ENCODE data around the gene NOTO. TPM values are rescaled to one million over a fixed set of nuclear protein-coding genes. Genes with fewer than 3 reads are reported as not detected.
A peak's percentile ranks its signal among the peaks of the same experiment; 100 is the strongest.

NOTO gene
- total RNA-seq, 5 donors from 2014 or later (not counting 1 experiment from before 2014, with no cell fraction given): not detected

- H3K27ac Mint-ChIP-seq: no peak overlapping the region
- H3K4me3 Mint-ChIP-seq: no peak overlapping the region
- WGBS (ENCODE audit: insufficient coverage): 94% methylated on average over 2 of the region's 3 CpGs
- ChIA-PET CTCF (interaction anchor here (0.7 kb wide), 2 partner anchors 89 to 99 kb away, joined by 3 to 4 read pairs; no protein-coding TSS in a partner anchor), POLR2A (no interaction called here)
- H3K9me3 Mint-ChIP-seq: no peaks in the 10 kb centered on the region
- no peaks in the 10 kb centered on the region for H3K36me3 ChIP-seq (ENCODE audit: control insufficient read depth in 2 of 2, extremely low read depth in 1 of 2, insufficient read depth in 1 of 2, low read length in 1 of 2)
- peaks cover 11 to 14% (median 13%) of the 10 kb centered on the region in 3 donors for H3K4me1 Mint-ChIP-seq
- H3K27me3 ChIP-seq (replicated peaks in 1 of 2; ENCODE audit: control insufficient read depth in 2 of 2, extremely low read depth in 1 of 2, insufficient read depth in 2 of 2, low read length in 1 of 2): peaks cover 5 to 40% of the 10 kb centered on the region in 2 experiments
- no peak overlapping the region for H3K27ac ChIP-seq (ENCODE audit: low read length)
- no peak for ATAC-seq (replicated peaks in 1 of 4)
- no peak overlapping the region for H3K4me3 ChIP-seq (ENCODE audit: control insufficient read depth in 1 of 2, extremely low read depth in 1 of 2, low read length in 1 of 2)
- peaks cover 29 to 41% of the 10 kb centered on the region in 2 donors for H3K27me3 Mint-ChIP-seq
- H3K9me3 ChIP-seq: no peaks in the 10 kb centered on the region
- H3K4me1 ChIP-seq (ENCODE audit: control insufficient read depth in 1 of 2, extremely low read depth in 1 of 2, insufficient read depth in 2 of 2, low read length in 2 of 2): peaks cover 2 to 15% of the 10 kb centered on the region in 2 experiments
- no peak for DNase-seq
- H3K36me3 Mint-ChIP-seq: no peaks in the 10 kb centered on the region
Measured at GRCh38 chr2:73208258-73208657, 5.9 kb downstream of the NOTO start.

GRCh38 chr2:73210019-73210418, 7.6 kb downstream of the NOTO start:
- peaks cover 5 to 25% of the 10 kb centered on the region in 2 experiments for H3K4me1 ChIP-seq (ENCODE audit: control insufficient read depth in 1 of 2, extremely low read depth in 1 of 2, insufficient read depth in 2 of 2, low read length in 2 of 2)
- no peak overlapping the region for H3K4me3 ChIP-seq (ENCODE audit: control insufficient read depth in 1 of 2, extremely low read depth in 1 of 2, low read length in 1 of 2)
- Mint-ChIP-seq H3K27ac (no peak overlapping the region), H3K27me3 (peaks cover 17 to 27% of the 10 kb centered on the region in 2 donors), H3K4me1 (peaks cover 25 to 28% (median 25%) of the 10 kb centered on the region in 3 donors), H3K4me3 (no peak overlapping the region), H3K36me3 (no peaks in the 10 kb centered on the region), H3K9me3 (no peaks in the 10 kb centered on the region)
- H3K36me3 ChIP-seq (ENCODE audit: control insufficient read depth in 2 of 2, extremely low read depth in 1 of 2, insufficient read depth in 1 of 2, low read length in 1 of 2): no peaks in the 10 kb centered on the region
- 92% methylated on average over 3 of the region's 4 CpGs for WGBS (ENCODE audit: insufficient coverage)
- ATAC-seq (replicated peaks in 1 of 4): no peak
- H3K27me3 ChIP-seq (replicated peaks in 1 of 2; ENCODE audit: control insufficient read depth in 2 of 2, extremely low read depth in 1 of 2, insufficient read depth in 2 of 2, low read length in 1 of 2): peaks cover 0 to 24% of the 10 kb centered on the region in 2 experiments
- ChIA-PET POLR2A (interaction anchor here in 1 of 2 donors (0.6 kb wide), 1 partner anchor 350 kb away, joined by 9 read pairs; no protein-coding TSS in a partner anchor), CTCF (interaction anchor here (0.5 to 1.2 kb wide), 2 partner anchors 92 to 125 kb away, joined by 3 to 5 read pairs; no protein-coding TSS in a partner anchor)
- no peak for DNase-seq
- H3K9me3 ChIP-seq: no peaks in the 10 kb centered on the region
- no peak overlapping the region for H3K27ac ChIP-seq (ENCODE audit: low read length)

GRCh38 chr2:73210696-73211095, 8.3 kb downstream of the NOTO start:
- CTCF ChIA-PET: interaction anchor here (0.6 to 1.2 kb wide), 5 partner anchors 23 to 1729 kb away, joined by 4 to 6 read pairs (median 5); partner anchors contain the start of genes CCT7 (in 1 of the 2) and PRADC1 (in 1 of the 2)
- no peak overlapping the region for H3K27ac ChIP-seq (ENCODE audit: low read length)
- DNase-seq (no peak), ATAC-seq (replicated peaks in 1 of 4) (no peak)
- peaks cover 5 to 25% of the 10 kb centered on the region in 2 experiments for H3K4me1 ChIP-seq (ENCODE audit: control insufficient read depth in 1 of 2, extremely low read depth in 1 of 2, insufficient read depth in 2 of 2, low read length in 2 of 2)
- H3K27me3 ChIP-seq (replicated peaks in 1 of 2; ENCODE audit: control insufficient read depth in 2 of 2, extremely low read depth in 1 of 2, insufficient read depth in 2 of 2, low read length in 1 of 2): peaks cover 0 to 17% of the 10 kb centered on the region in 2 experiments
- no peak overlapping the region for H3K4me3 ChIP-seq (ENCODE audit: control insufficient read depth in 1 of 2, extremely low read depth in 1 of 2, low read length in 1 of 2)
- Mint-ChIP-seq H3K4me1 (peaks cover 32 to 35% (median 32%) of the 10 kb centered on the region in 3 donors), H3K27ac (no peak overlapping the region), H3K36me3 (no peaks in the 10 kb centered on the region), H3K9me3 (no peaks in the 10 kb centered on the region), H3K4me3 (no peak overlapping the region), H3K27me3 (peaks cover 15 to 25% of the 10 kb centered on the region in 2 donors)
- POLR2A ChIA-PET: no interaction called here
- H3K9me3 ChIP-seq: no peaks in the 10 kb centered on the region
- 86% methylated on average over 5 of the region's 6 CpGs for WGBS (ENCODE audit: insufficient coverage)
- H3K36me3 ChIP-seq (ENCODE audit: control insufficient read depth in 2 of 2, extremely low read depth in 1 of 2, insufficient read depth in 1 of 2, low read length in 1 of 2): no peaks in the 10 kb centered on the region

DNA sequence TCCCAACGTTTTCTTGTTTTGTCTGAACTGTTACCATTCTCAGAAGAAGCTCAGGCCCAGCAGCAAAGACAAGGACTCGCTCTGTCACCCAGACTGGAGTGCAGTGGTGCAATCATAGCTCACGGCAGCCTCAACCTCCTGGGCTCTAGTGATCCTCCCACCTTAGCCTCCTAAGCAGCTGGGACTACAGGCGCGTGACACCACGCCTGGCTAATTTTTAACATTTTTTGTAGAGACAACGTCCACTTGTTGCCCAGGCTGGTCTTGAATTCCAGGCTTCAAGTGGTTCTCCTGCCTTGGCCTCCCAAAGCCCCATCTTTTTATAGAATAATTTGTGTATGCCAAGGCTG, 9.7 kb downstream of the NOTO start:
- 71% methylated on average over 7 of the region's 7 CpGs for WGBS (ENCODE audit: insufficient coverage)
- H3K4me3 Mint-ChIP-seq: peak overlapping the region in 1 of 3 donors; percentile 79
- ATAC-seq (replicated peaks in 1 of 4): no peak
- Histone ChIP-seq H3K9me3 (no peaks in the 10 kb centered on the region), H3K4me3 (ENCODE audit: control insufficient read depth in 1 of 2, extremely low read depth in 1 of 2, low read length in 1 of 2) (no peak overlapping the region), H3K27ac (ENCODE audit: low read length) (no peak overlapping the region), H3K4me1 (ENCODE audit: control insufficient read depth in 1 of 2, extremely low read depth in 1 of 2, insufficient read depth in 2 of 2, low read length in 2 of 2) (peaks cover 5 to 25% of the 10 kb centered on the region in 2 experiments), H3K27me3 (replicated peaks in 1 of 2; ENCODE audit: control insufficient read depth in 2 of 2, extremely low read depth in 1 of 2, insufficient read depth in 2 of 2, low read length in 1 of 2) (peaks cover 0 to 10% of the 10 kb centered on the region in 2 experiments), H3K36me3 (ENCODE audit: control insufficient read depth in 2 of 2, extremely low read depth in 1 of 2, insufficient read depth in 1 of 2, low read length in 1 of 2) (no peaks in the 10 kb centered on the region)
- ChIA-PET CTCF (interaction anchor here (0.7 to 2.6 kb wide), 17 partner anchors 10 to 220 kb away, joined by 3 to 35 read pairs (median 7); partner anchors contain the start of genes EGR4 (in 2 of the 2), ALMS1 (in 1 of the 2), CCT7 (in 1 of the 2) and PRADC1 (in 1 of the 2)), POLR2A (interaction anchor here in 1 of 2 donors (0.5 kb wide), 1 partner anchor 98 kb away, joined by 4 read pairs; no protein-coding TSS in a partner anchor)
- no peak for DNase-seq
- H3K27me3 Mint-ChIP-seq: peaks cover 9 to 18% of the 10 kb centered on the region in 2 donors
- peaks cover 35 to 41% (median 36%) of the 10 kb centered on the region in 3 donors for H3K4me1 Mint-ChIP-seq
- H3K9me3 Mint-ChIP-seq: no peaks in the 10 kb centered on the region
- H3K27ac Mint-ChIP-seq: no peak overlapping the region
- H3K36me3 Mint-ChIP-seq: no peaks in the 10 kb centered on the region

- ATAC-seq (replicated peaks in 1 of 4) (peak; percentile 62 to 73 (median 66)), DNase-seq (peak; percentile 30 to 86 (median 63))
- H3K36me3 Mint-ChIP-seq: no peaks in the 10 kb centered on the region
- peaks cover 7 to 13% of the 10 kb centered on the region in 2 donors for H3K27me3 Mint-ChIP-seq
- CTCF ChIA-PET: interaction anchor here (0.6 to 2.6 kb wide), 19 partner anchors 11 to 221 kb away, joined by 3 to 35 read pairs (median 7); partner anchors contain the start of genes EGR4 (in 2 of the 2), ALMS1 (in 1 of the 2), CCT7 (in 1 of the 2) and PRADC1 (in 1 of the 2)
- H3K4me3 Mint-ChIP-seq: peak overlapping the region; percentile 49 to 79 (median 53)
- H3K36me3 ChIP-seq (ENCODE audit: control insufficient read depth in 2 of 2, extremely low read depth in 1 of 2, insufficient read depth in 1 of 2, low read length in 1 of 2): no peaks in the 10 kb centered on the region
- H3K27me3 ChIP-seq (replicated peaks in 1 of 2; ENCODE audit: control insufficient read depth in 2 of 2, extremely low read depth in 1 of 2, insufficient read depth in 2 of 2, low read length in 1 of 2): peaks cover 0 to 6% of the 10 kb centered on the region in 2 experiments
- POLR2A ChIA-PET: interaction anchor here in 1 of 2 donors (0.5 kb wide), 1 partner anchor 99 kb away, joined by 4 read pairs; no protein-coding TSS in a partner anchor
- peak overlapping the region in 1 of 2 donors; percentile 69 for H3K27ac Mint-ChIP-seq
- H3K9me3 Mint-ChIP-seq: no peaks in the 10 kb centered on the region
- no peak overlapping the region for H3K4me3 ChIP-seq (ENCODE audit: control insufficient read depth in 1 of 2, extremely low read depth in 1 of 2, low read length in 1 of 2)
- H3K4me1 ChIP-seq (ENCODE audit: control insufficient read depth in 1 of 2, extremely low read depth in 1 of 2, insufficient read depth in 2 of 2, low read length in 2 of 2): peaks cover 5 to 25% of the 10 kb centered on the region in 2 experiments
- no peak overlapping the region for H3K27ac ChIP-seq (ENCODE audit: low read length)
- H3K9me3 ChIP-seq: no peaks in the 10 kb centered on the region
- 32% methylated on average over 10 of the region's 20 CpGs for WGBS (ENCODE audit: insufficient coverage)
- peaks cover 36 to 41% (median 38%) of the 10 kb centered on the region in 3 donors for H3K4me1 Mint-ChIP-seq
Measured at GRCh38 chr2:73212448-73213176, 10.2 kb downstream of the NOTO start.
